GM12878 (cell line): Measurements from ENCODE around the gene SLC66A1. TPM values are rescaled to one million over a fixed set of nuclear protein-coding genes. Genes with fewer than 3 reads are reported as not detected.

ENCODE experiments used
- BHLHE40 ChIP-seq, 2 experiments: fragments of 450-650 bp in 1 of 2; IDR thresholded peaks; 2 replicates each; pipeline ENCODE4 v1.6.1; 2011 to 2017; ENCODE audit warnings: low read depth in 2 of 2, borderline replicate concordance in 1 of 2, improper control_type of control experiment in 1 of 2, low read length in 1 of 2, mild to moderate bottlenecking in 1 of 2
- BRCA1 ChIP-seq: IDR thresholded peaks from 2 replicates; pipeline ENCODE4 v1.6.1; 2011; ENCODE audit warnings: low read depth, low read length, improper control_type of control experiment
- CBFB ChIP-seq: IDR thresholded peaks from 2 replicates; pipeline ENCODE4 v1.6.1; 2016; ENCODE audit warnings: antibody characterized with exemption, low read depth
- CHD1 ChIP-seq: IDR thresholded peaks from 2 replicates; pipeline ENCODE4 v1.6.1; 2012; ENCODE audit warnings: low read depth, low read length, improper control_type of control experiment
- EGR1 ChIP-seq, 2 experiments: IDR thresholded peaks; 1 replicate in 1 of 2; 2 replicates in 1 of 2; pipeline ENCODE4 v1.6.1; 2011 to 2012; ENCODE audit warnings: low read depth in 2 of 2, low read length in 2 of 2, borderline replicate concordance in 1 of 2, mild to moderate bottlenecking in 1 of 2, moderate library complexity in 1 of 2
- EP300 ChIP-seq, 2 experiments: fragments of 150-350 bp in 1 of 2; IDR thresholded peaks; 2 replicates each; pipeline ENCODE4 v1.6.1; 2011 to 2012; ENCODE audit warnings: low read depth in 2 of 2, low read length in 2 of 2, borderline replicate concordance in 1 of 2, improper control_type of control experiment in 1 of 2, inconsistent platforms in 1 of 2; ENCODE audit not compliant: control insufficient read depth in 1 of 2
- FOS ChIP-seq: IDR thresholded peaks from 3 replicates; pipeline ENCODE4 v1.6.1; 2011; ENCODE audit warnings: borderline replicate concordance; ENCODE audit not compliant: insufficient read length; ENCODE audit errors: extremely low read depth
- HDAC2 ChIP-seq: fragments of 200-600 bp; sonication (generic); IDR thresholded peaks from 2 replicates; pipeline ENCODE4 v1.6.1; 2017
- IKZF2 ChIP-seq, 2 experiments: fragments of 450-650 bp; IDR thresholded peaks; 2 replicates each; pipeline ENCODE4 v1.6.1; 2017; ENCODE audit warnings: mild to moderate bottlenecking in 2 of 2, moderate library complexity in 2 of 2
- IRF5 ChIP-seq: fragments of 450-650 bp; IDR thresholded peaks from 2 replicates; pipeline ENCODE4 v1.6.1; 2017; ENCODE audit warnings: borderline replicate concordance
- KDM1A ChIP-seq: fragments of 200-600 bp; sonication (generic); IDR thresholded peaks from 2 replicates; pipeline ENCODE4 v1.6.1; 2016; ENCODE audit warnings: borderline replicate concordance
- LARP7 ChIP-seq: fragments of 450-650 bp; IDR thresholded peaks from 2 replicates; pipeline ENCODE4 v1.6.1; 2017; ENCODE audit warnings: mild to moderate bottlenecking
- MLLT1 ChIP-seq: fragments of 450-650 bp; IDR thresholded peaks from 2 replicates; pipeline ENCODE4 v1.6.1; 2016; ENCODE audit warnings: mild to moderate bottlenecking
- MXI1 ChIP-seq: fragments of 150-350 bp; IDR thresholded peaks from 2 replicates; pipeline ENCODE4 v1.6.1; 2011; ENCODE audit warnings: low read depth, mild to moderate bottlenecking, inconsistent platforms, low read length, improper control_type of control experiment
- MYC ChIP-seq: IDR thresholded peaks from 2 replicates; pipeline ENCODE4 v1.6.1; 2011; ENCODE audit warnings: mild to moderate bottlenecking, low read length, moderate library complexity, inconsistent platforms; ENCODE audit not compliant: insufficient read depth, insufficient replicate concordance, insufficient read length, severe bottlenecking
- NFIC ChIP-seq: IDR thresholded peaks from 2 replicates; pipeline ENCODE4 v1.6.1; 2012; ENCODE audit warnings: low read depth, mild to moderate bottlenecking, inconsistent platforms, low read length, moderate library complexity
- NFYA ChIP-seq: IDR thresholded peaks from 2 replicates; pipeline ENCODE4 v1.6.1; 2011; ENCODE audit warnings: low read depth, mild to moderate bottlenecking, low read length, improper control_type of control experiment, borderline replicate concordance
- NR2C2 ChIP-seq: IDR thresholded peaks from 2 replicates; pipeline ENCODE4 v1.6.1; 2011; ENCODE audit warnings: borderline replicate concordance, low read depth; ENCODE audit not compliant: control insufficient read depth, insufficient read length
- PAX8 ChIP-seq: fragments of 450-650 bp; IDR thresholded peaks from 2 replicates; pipeline ENCODE4 v1.6.1; 2017; ENCODE audit warnings: mild to moderate bottlenecking, moderate library complexity
- RAD21 ChIP-seq: IDR thresholded peaks from 2 replicates; pipeline ENCODE4 v1.6.1; 2011; ENCODE audit warnings: mild to moderate bottlenecking, low read depth, low read length, moderate library complexity; ENCODE audit not compliant: insufficient read depth
- RBBP5 ChIP-seq: fragments of 200-600 bp; sonication (generic); conservative IDR thresholded peaks from 2 replicates; pipeline ENCODE4 v1.6.1; 2016
- RFX5 ChIP-seq: IDR thresholded peaks from 2 replicates; pipeline ENCODE4 v1.6.1; 2011; ENCODE audit warnings: low read depth, low read length, improper control_type of control experiment
- SMAD1 ChIP-seq: fragments of 450-650 bp; IDR thresholded peaks from 2 replicates; pipeline ENCODE4 v1.6.1; 2018; ENCODE audit warnings: mild to moderate bottlenecking, low read depth; ENCODE audit not compliant: partially characterized antibody
- STAT3 ChIP-seq: IDR thresholded peaks from 2 replicates; pipeline ENCODE4 v1.6.1; 2011; ENCODE audit warnings: low read depth, low read length, improper control_type of control experiment
- TARDBP ChIP-seq: IDR thresholded peaks from 2 replicates; pipeline ENCODE4 v1.6.1; 2016; ENCODE audit warnings: borderline replicate concordance
- polyA plus RNA-seq, 11 experiments: library from polyadenylated mRNA; depleted of rRNA in 4 of 11; unstranded in 6 of 11; stranded (reverse) in 5 of 11; fragments of >200 nt; fragmentation: Nextera tagmentation in 4 of 11; fragmentation: Illumina TruSeq in 1 of 11; extraction: Ambion mirVana in 4 of 11; extraction: Trizol in 1 of 11; gene quantifications; 1 replicate in 1 of 11; 2 replicates in 10 of 11; pipeline versions ENCODE4 v1.2.1 to v1.2.3, GENCODE V29; 2011 to 2016; ENCODE audit warnings: inconsistent platforms in 2 of 11, missing spikeins in 2 of 11, low read depth in 1 of 11
- total RNA-seq, 4 experiments: library from RNA; depleted of rRNA in 3 of 4; stranded (reverse); fragments of >200 nt in 3 of 4; fragmentation: Illumina TruSeq in 1 of 4; extraction: Trizol in 1 of 4; gene quantifications; 2 replicates each; pipeline versions ENCODE4 v1.2.1 to v1.2.3, GENCODE V29; 2013 to 2021

Gene SLC66A1
- total and polyA plus RNA-seq, 10 of the 15 experiments (the other 5 are each of a cell fraction or from before 2014, with no cell fraction given): 0.58 to 22.0 (median 10.2) TPM

GRCh38 chr1:19315378-19316198 is 3.5 kb downstream of the SLC66A1 start (continued):
- TF ChIP-seq STAT3: no peak
- 0 out of 2 replicates have a peak, but pooled peaks have one; percentile 6 for TF ChIP-seq LARP7
- no peak for TF ChIP-seq BRCA1
- TF ChIP-seq HDAC2: no peak
- no peak for TF ChIP-seq RAD21
- peak in 1 of 2 experiments; percentile 42; a peak in 1 of 3 replicates for TF ChIP-seq EGR1 (IDR thresholded peaks at IDR 0.05; ENCODE audit: borderline replicate concordance in 1 of 2, low read depth in 2 of 2, low read length in 2 of 2)
- TF ChIP-seq MYC: no peak
- TF ChIP-seq MXI1: no peak
- no peak for TF ChIP-seq RBBP5
- no peak for TF ChIP-seq IRF5
- peak; percentile 16 to 55; a peak in 1 of 4 replicates for TF ChIP-seq EP300 (IDR thresholded peaks at IDR 0.05; ENCODE audit: borderline replicate concordance in 1 of 2, control insufficient read depth in 1 of 2, low read depth in 2 of 2, low read length in 2 of 2)
- no peak for TF ChIP-seq RFX5
- 0 out of 2 replicates have a peak, but pooled peaks have one; percentile 21 for TF ChIP-seq MLLT1
- TF ChIP-seq CHD1: no peak
- peak in 1 of 2 experiments; percentile 28; a peak in 1 of 4 replicates for TF ChIP-seq BHLHE40 (IDR thresholded peaks at IDR 0.05; ENCODE audit: borderline replicate concordance in 1 of 2, low read depth in 2 of 2, low read length in 1 of 2)
- peak; percentile 92 to 93 for TF ChIP-seq IKZF2 (IDR thresholded peaks at IDR 0.05)
- TF ChIP-seq FOS: no peak
- TF ChIP-seq NFYA: no peak
- no peak for TF ChIP-seq NR2C2
- no peak for TF ChIP-seq PAX8
- TF ChIP-seq KDM1A: no peak
- TF ChIP-seq CBFB: peak; percentile 77; the same call in 1 of the 2 replicates
- peak; percentile 79 for TF ChIP-seq NFIC
- TF ChIP-seq SMAD1: no peak
- no peak for TF ChIP-seq TARDBP
